Endometrial microvascular endothelial cells (primary cell): ENCODE data around the gene LMAN1L. TPM values are rescaled to one million over a fixed set of nuclear protein-coding genes. Genes with fewer than 3 reads are reported as not detected.

Experiments
- in situ Hi-C: cut with HindIII; loops from 2 replicates; pipeline ENCODE4 v1.10.0; 2017; ENCODE audit warnings: low sequenced_read_pairs, low pct_unique_long_range_greater_than_20kb; ENCODE audit errors: inconsistent ontology term
- total RNA-seq: library from RNA; depleted of rRNA; stranded (reverse); fragments of >200 nt; gene quantifications from one replicate; pipeline ENCODE4 v1.2.3, GENCODE V29; 2015; ENCODE audit errors: inconsistent ontology term

Gene LMAN1L
- total RNA-seq, 1 donor from 2014 or later = not detected

DNA sequence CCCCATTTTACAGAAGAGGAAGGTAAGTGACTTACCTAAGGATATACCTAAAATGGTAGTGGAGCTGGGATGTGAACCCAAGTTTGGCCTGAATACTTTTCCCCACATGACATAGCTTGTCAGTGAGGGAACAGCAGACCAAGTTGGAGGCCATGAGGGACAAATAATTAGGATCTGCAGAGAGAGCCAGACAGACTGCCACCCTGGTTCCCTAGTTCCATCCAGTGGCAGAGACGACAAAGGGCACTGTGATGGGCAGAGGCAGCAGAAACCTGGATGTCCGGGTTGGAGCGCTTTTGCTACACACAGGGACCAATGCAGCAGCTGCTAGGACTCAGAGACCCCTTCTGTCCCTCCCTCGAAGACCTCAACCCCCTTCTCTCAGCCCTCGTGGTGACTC is 15.0 kb downstream of the LMAN1L start:
- in situ Hi-C loops = no loop called here

- in situ Hi-C loops = no loop called here
Measured at GRCh38 chr15:74828835-74829234, 16.2 kb downstream of the LMAN1L start.

GRCh38 chr15:74829486-74829885 is 16.9 kb downstream of the LMAN1L start:
- in situ Hi-C loops = no loop called here

- in situ Hi-C loops = no loop called here
Measured at GRCh38 chr15:74829991-74830390, 17.4 kb downstream of the LMAN1L start.

DNA sequence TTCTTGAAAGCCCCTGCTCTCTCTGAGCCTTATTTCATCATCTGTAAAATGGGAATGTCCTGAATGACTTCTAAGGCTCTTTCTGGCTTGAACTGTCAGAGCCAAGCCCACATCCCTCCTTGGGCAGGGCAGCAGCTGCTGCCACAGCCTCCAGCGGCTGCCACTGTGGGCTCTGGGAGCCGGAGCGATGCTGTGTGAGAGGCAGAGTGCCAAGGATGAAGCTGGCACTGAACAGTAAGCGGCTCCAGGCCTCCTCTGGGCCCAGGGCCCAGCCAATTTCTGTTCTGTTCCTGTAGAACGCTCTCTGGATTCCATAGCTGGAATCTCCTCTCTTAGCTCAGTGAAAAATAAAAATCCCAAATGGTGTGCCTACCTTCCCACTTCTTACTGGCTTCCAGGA is 18.2 kb downstream of the LMAN1L start:
- in situ Hi-C loops = no loop called here

GRCh38 chr15:74831813-74832495 is 19.3 kb downstream of the LMAN1L start:
- in situ Hi-C loops = no loop called here

DNA sequence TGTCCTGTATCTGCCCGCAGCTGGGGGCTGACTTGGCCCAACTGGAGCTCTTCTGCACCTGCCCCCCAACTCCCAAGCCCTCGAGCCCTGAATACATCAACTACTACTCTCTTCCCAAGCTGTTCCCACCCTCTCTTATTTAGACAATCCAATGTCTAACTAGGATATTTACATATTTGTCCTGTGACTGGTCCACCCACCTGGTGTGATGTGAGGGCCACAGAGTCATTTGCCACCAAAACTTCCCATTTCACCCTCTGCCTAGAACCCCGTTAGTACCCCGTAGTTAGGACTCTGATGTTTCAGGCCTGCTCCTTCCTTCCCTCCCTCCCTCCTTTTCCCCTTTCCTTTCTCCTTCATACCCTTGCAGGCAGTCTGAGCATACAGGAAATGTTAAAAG is 20.2 kb downstream of the LMAN1L start:
- in situ Hi-C loops = no loop called here

GRCh38 chr15:74833376-74834107 is 20.9 kb downstream of the LMAN1L start:
- in situ Hi-C loops = no loop called here

- in situ Hi-C loops = no loop called here
Measured at GRCh38 chr15:74835312-74835823, 22.7 kb downstream of the LMAN1L start.

DNA sequence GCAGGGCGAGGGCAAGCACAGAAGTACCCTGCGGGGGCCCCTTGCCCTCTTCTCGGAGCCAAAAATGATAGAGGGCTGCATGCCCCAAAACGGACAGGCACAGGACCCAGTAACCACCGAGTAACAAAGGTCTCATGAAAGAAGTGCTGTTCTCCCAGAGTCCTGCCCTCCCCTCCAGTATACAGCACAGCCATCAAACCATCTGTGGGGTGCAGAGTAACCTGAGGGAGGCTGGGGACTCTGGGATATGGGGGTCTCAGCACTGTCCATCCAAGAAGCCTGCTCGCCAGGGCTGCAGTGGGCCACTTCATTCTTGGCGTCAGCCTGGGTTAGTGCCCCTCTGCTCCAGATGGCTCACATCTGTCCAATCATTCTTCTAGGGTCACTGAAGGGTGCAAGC is 24.2 kb downstream of the LMAN1L start:
- in situ Hi-C loops = no loop called here

DNA sequence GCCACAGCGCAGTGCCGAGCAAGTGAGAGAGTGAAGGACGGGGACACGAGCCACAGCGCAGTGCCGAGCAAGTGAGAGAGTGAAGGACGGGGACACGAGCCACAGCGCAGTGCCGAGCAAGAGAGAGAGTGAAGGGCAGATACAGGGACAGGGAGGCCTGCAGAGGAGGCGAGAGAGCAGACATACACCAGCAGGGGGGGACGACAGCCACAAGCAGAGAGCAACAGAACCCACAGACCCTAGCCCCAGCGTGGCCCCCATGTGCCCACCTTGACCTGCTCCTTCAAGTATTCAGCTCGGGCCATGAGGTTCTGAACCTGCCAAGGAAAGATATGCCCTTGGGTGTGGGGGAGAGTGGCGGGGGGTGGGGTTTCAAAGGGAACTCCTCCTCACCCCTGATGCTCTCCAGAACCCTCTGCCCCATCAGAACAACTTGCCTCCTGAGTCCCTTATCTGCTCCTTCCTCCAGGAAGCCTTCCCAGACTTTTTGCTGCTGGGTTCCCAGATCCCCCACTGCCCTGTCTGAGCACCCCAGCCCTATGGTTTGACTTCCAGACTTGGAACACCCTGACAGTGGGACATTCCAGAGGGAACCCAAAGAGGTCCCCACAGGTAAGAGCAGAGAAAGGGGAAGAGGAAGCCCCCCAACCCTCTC is 25.0 kb downstream of the LMAN1L start:
- in situ Hi-C loops = no loop called here

DNA sequence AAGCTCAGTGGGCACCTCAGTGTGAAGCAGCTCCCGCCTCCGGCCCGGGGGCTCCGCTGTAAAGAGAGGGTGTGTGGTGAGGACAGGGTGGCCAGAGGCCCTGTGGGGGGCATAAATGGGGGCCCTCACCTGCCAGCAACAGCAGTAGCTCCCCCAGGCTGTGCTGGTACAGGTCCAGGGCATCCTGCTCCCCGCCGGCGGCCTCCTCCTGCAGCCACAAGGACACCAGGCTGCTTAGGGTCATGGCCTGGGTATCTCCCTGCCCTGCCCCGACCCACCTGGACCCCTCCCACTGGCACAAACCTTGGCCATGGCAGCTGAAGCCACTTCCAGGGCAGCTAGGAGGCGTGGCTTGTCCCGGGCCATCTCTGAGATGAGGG is 25.5 kb downstream of the LMAN1L start:
- in situ Hi-C loops = no loop called here

DNA sequence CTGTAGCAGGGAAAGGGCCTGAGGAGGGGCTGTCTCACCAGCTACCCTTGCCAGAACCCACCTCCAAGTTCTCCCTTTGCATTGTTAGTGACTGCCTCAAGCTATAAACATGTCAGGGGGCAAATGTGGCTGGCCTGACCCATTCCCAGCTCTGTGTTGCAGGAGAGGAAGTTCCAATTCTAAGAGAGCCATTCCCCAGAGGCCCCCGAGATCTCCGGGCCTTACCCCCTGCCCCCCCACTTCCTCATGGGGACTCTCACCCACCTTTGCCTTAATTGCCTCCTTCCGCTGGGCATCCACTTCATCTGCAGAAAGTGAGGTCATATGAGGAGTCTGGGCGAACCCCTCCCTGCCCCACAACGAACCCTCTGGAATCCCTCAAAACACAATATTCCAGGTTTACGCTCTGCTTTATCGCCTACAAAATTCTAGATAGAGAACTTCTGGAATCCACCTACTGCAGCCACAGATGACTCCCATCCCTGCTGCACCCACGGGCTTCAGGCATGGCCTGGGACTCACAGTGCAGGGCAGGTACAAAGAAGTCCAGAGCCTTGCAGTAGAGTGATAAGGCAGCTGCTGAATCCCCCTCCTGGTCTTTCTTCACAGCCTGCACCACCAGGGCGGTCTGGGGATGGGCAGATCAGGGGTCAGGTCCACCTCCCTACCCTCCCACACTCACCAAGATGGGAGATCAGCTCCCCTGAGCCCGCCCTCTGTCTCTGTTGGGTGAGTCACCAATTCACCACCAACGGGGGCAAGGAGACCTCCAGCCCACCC is 26.3 kb downstream of the LMAN1L start:
- in situ Hi-C loops = no loop called here

- in situ Hi-C loops = no loop called here
Measured at GRCh38 chr15:74839526-74840395, 27.1 kb downstream of the LMAN1L start.

- in situ Hi-C loops = no loop called here
Measured at GRCh38 chr15:74840851-74841775, 28.5 kb downstream of the LMAN1L start.

GRCh38 chr15:74841891-74842373 is 29.3 kb downstream of the LMAN1L start:
- in situ Hi-C loops = no loop called here
